GM12801 (cell line): Measurements from ENCODE around the gene RBM28.

Experiments
- CTCF ChIP-seq: IDR thresholded peaks from one replicate; pipeline ENCODE4 v1.5.1; 2011; ENCODE audit warnings: control low read depth; ENCODE audit not compliant: insufficient read length; ENCODE audit errors: extremely low read depth

The RBM28 gene

GRCh38 chr7:128321044-128321422 is 22.7 kb downstream of the RBM28 start:
- TF ChIP-seq CTCF: no peak

GRCh38 chr7:128318691-128319090 is 25.0 kb downstream of the RBM28 start:
- TF ChIP-seq CTCF: no peak

GRCh38 chr7:128311013-128311412 is 32.7 kb downstream of the RBM28 start:
- TF ChIP-seq CTCF: no peak

GRCh38 chr7:128310499-128310898 is 33.2 kb downstream of the RBM28 start:
- TF ChIP-seq CTCF: no peak

- no peak for TF ChIP-seq CTCF
Measured at GRCh38 chr7:128309976-128310375, 33.7 kb downstream of the RBM28 start.

GRCh38 chr7:128309124-128309523 is 34.6 kb downstream of the RBM28 start:
- no peak for TF ChIP-seq CTCF

- TF ChIP-seq CTCF: no peak
Measured at GRCh38 chr7:128307061-128307460, 36.6 kb downstream of the RBM28 start.

GRCh38 chr7:128304212-128304611 is 39.5 kb downstream of the RBM28 start:
- TF ChIP-seq CTCF: no peak
